Upper lobe of left lung (tissue), 4 donors: ENCODE data around the gene VMAC.

Experiments used
- EP300 ChIP-seq, 4 donors: sonication (generic); formaldehyde crosslinking; IDR thresholded peaks; one replicate each; pipeline ENCODE4 v1.5.1; 2017; ENCODE audit warnings: antibody characterized with exemption in 4 of 4, control low read depth in 2 of 4
- POLR2A ChIP-seq, 4 donors: fragments of 450-650 bp; IDR thresholded peaks; one replicate each; pipeline ENCODE4 v1.5.1; 2016 to 2017; ENCODE audit warnings: antibody characterized with exemption in 4 of 4, mild to moderate bottlenecking in 2 of 4
- POLR2AphosphoS5 ChIP-seq, 2 donors: sonication (generic); formaldehyde crosslinking; IDR thresholded peaks; one replicate each; pipeline ENCODE4 v1.5.1; 2017; ENCODE audit warnings: antibody characterized with exemption in 2 of 2
- TF ChIP-seq, protein P1 (sequence below), 6 experiments: fragments of 450-650 bp in 4 of 6; fragments of 200-600 bp in 2 of 6; sonication (generic) in 2 of 6; IDR thresholded peaks; one replicate each; pipeline ENCODE4 v1.5.1; 2016 to 2019; ENCODE audit warnings: antibody characterized with exemption in 6 of 6

DNA sequence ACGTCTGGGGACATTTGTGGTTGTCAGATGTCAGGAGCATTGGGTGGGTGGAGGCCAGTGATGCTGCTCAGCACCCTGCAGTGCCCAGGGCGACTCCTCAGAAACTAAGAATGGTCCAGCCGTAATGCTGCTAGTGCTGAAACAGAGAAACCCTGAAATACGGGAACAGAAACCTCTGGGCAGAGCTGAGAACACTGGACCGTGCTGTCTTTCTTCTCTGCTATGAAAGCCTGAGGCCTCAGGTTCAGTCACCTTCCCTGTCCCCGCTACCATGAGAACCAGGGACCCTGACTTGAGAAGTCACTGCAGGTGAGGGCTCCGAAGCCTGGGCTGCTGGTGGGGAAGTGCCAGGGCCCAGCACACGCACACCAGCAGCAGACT, 22.8 kb downstream of the VMAC start:
- TF ChIP-seq, protein P1, sequence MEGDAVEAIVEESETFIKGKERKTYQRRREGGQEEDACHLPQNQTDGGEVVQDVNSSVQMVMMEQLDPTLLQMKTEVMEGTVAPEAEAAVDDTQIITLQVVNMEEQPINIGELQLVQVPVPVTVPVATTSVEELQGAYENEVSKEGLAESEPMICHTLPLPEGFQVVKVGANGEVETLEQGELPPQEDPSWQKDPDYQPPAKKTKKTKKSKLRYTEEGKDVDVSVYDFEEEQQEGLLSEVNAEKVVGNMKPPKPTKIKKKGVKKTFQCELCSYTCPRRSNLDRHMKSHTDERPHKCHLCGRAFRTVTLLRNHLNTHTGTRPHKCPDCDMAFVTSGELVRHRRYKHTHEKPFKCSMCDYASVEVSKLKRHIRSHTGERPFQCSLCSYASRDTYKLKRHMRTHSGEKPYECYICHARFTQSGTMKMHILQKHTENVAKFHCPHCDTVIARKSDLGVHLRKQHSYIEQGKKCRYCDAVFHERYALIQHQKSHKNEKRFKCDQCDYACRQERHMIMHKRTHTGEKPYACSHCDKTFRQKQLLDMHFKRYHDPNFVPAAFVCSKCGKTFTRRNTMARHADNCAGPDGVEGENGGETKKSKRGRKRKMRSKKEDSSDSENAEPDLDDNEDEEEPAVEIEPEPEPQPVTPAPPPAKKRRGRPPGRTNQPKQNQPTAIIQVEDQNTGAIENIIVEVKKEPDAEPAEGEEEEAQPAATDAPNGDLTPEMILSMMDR (IDR thresholded peaks at IDR 0.05), result no peak
- TF ChIP-seq POLR2A (IDR thresholded peaks at IDR 0.05) (no peak), POLR2AphosphoS5 (IDR thresholded peaks at IDR 0.05) (no peak), EP300 (IDR thresholded peaks at IDR 0.05) (no peak)
